HCT116 (cell line): Measurements from ENCODE around the gene CYBA. TPM values are rescaled to one million over a fixed set of nuclear protein-coding genes. Genes with fewer than 3 reads are reported as not detected.

ENCODE experiments used
- ATAC-seq: fragments of 200-7000 bp; cut with Tn5 transposase; 2 replicates; pipeline ENCODE4 v1.9.1; 2020; ENCODE audit warnings: mild to moderate bottlenecking, moderate library complexity
- BruUV-seq: library from RNA; stranded (reverse); fragments of 400-500 nt; replicated peaks from 2 replicates; lab custom pipeline; 2021; lab: Mats Ljungman, UMichigan
- CTCF ChIA-PET: fragments of 300-600 bp; sonication (Branson Sonifier 250); formaldehyde crosslinking; loops from one replicate; lab custom pipeline; 2021; ENCODE audit warnings: antibody characterized with exemption; lab: Charles Lee
- POLR2A ChIA-PET: fragments of 300-600, 350-600 bp; sonication (Branson Sonifier 250); formaldehyde crosslinking; loops from one replicate; lab custom pipeline; 2021; ENCODE audit warnings: antibody characterized with exemption; lab: Charles Lee
- RAD21 ChIA-PET, 2 experiments: fragments of 300-600 bp; sonication (Branson Sonifier 250); formaldehyde crosslinking; loops; one replicate each; lab custom pipeline; 2023; ENCODE audit warnings: low total read pairs in 2 of 2; ENCODE audit not compliant: uncharacterized antibody in 2 of 2, unreplicated experiment in 2 of 2, low non-redundant PET in 1 of 2; lab: Charles Lee
- DNase-seq: peaks from one replicate; pipeline ENCODE4 v3.0.0-alpha.2; 2010; ENCODE audit warnings: low read depth, low spot score
- H2AFZ ChIP-seq: fragments of 200-600 bp; shearing (Covaris generic), sonication (generic); 2 replicates; pipeline ENCODE4 v1.6.1; 2017; ENCODE audit warnings: low read depth, mixed run types, mixed read lengths, antibody characterized with exemption, low read length; ENCODE audit not compliant: poor library complexity, severe bottlenecking
- H3K27ac ChIP-seq: 2 replicates; pipeline ENCODE4 v1.5.1; 2012; ENCODE audit warnings: low read depth, low read length
- H3K27me3 ChIP-seq: fragments of 200-600 bp; sonication (generic); 2 replicates; pipeline ENCODE4 v1.6.1; 2016; ENCODE audit warnings: mixed run types, low read length, mixed read lengths; ENCODE audit not compliant: insufficient read depth
- H3K36me3 ChIP-seq, 2 experiments: fragments of 200-500 bp in 1 of 2; fragments of 200-600 bp in 1 of 2; sonication (Bioruptor generic) in 1 of 2; sonication (generic) in 1 of 2; 2 replicates each; pipeline versions ENCODE4 v1.5.1 to v1.6.1; 2014 to 2016; ENCODE audit warnings: low read length in 2 of 2, inconsistent platforms in 1 of 2, mixed read lengths in 1 of 2, mixed run types in 1 of 2; ENCODE audit not compliant: insufficient read depth in 2 of 2, control insufficient read depth in 1 of 2
- H3K4me1 ChIP-seq, 2 experiments: fragments of 200-600 bp in 1 of 2; sonication (generic) in 1 of 2; 2 replicates each; pipeline versions ENCODE4 v1.5.1 to v1.6.1; 2012 to 2017; ENCODE audit warnings: low read length in 2 of 2, inconsistent platforms in 1 of 2, mild to moderate bottlenecking in 1 of 2, mixed read lengths in 1 of 2, mixed run types in 1 of 2, moderate library complexity in 1 of 2; ENCODE audit not compliant: insufficient read depth in 2 of 2, control insufficient read depth in 1 of 2
- H3K4me2 ChIP-seq: fragments of 200-600 bp; sonication (generic); 2 replicates; pipeline ENCODE4 v1.6.1; 2017; ENCODE audit warnings: mixed run types, low read length, mixed read lengths
- H3K4me3 ChIP-seq, 2 experiments: fragments of 200-600 bp in 1 of 2; sonication (generic) in 1 of 2; replicated peaks in 1 of 2; 2 replicates each; pipeline ENCODE4 v1.5.1; 2011 to 2016; ENCODE audit warnings: low read length in 2 of 2, control low read depth in 1 of 2, low read depth in 1 of 2, mild to moderate bottlenecking in 1 of 2, mixed read lengths in 1 of 2, mixed run types in 1 of 2
- H3K79me2 ChIP-seq: fragments of 200-600 bp; sonication (generic); 2 replicates; pipeline ENCODE4 v1.6.1; 2017; ENCODE audit warnings: mild to moderate bottlenecking, mixed run types, low read length, moderate library complexity, mixed read lengths; ENCODE audit not compliant: insufficient read depth
- H3K9ac ChIP-seq: fragments of 200-600 bp; sonication (generic); 2 replicates; pipeline ENCODE4 v1.6.1; 2016; ENCODE audit warnings: low read length, mixed read lengths
- H3K9me2 ChIP-seq: fragments of 200-600 bp; sonication (generic), shearing (Covaris generic); 2 replicates; pipeline ENCODE4 v1.6.1; 2017; ENCODE audit warnings: mixed run types, mild to moderate bottlenecking, moderate library complexity; ENCODE audit not compliant: insufficient read depth
- H3K9me3 ChIP-seq, 2 experiments: fragments of 200-500 bp in 1 of 2; fragments of 200-600 bp in 1 of 2; sonication (Bioruptor generic) in 1 of 2; sonication (generic) in 1 of 2; 2 replicates each; pipeline ENCODE4 v1.6.1; 2014 to 2017; ENCODE audit warnings: low read length in 2 of 2, mixed read lengths in 2 of 2, inconsistent platforms in 1 of 2, low read depth in 1 of 2, mild to moderate bottlenecking in 1 of 2, mixed run types in 1 of 2, moderate library complexity in 1 of 2; ENCODE audit not compliant: control insufficient read depth in 1 of 2, insufficient read depth in 1 of 2
- H4K20me1 ChIP-seq: fragments of 200-600 bp; sonication (generic), shearing (Covaris generic); 2 replicates; pipeline ENCODE4 v1.6.1; 2017; ENCODE audit warnings: mixed run types, mild to moderate bottlenecking, moderate library complexity; ENCODE audit not compliant: insufficient read depth
- CTCF ChIP-seq, 3 experiments: fragments of 200-600 bp in 1 of 3; sonication (generic) in 1 of 3; IDR thresholded peaks in 2 of 3; conservative IDR thresholded peaks in 1 of 3; 2 replicates each; pipeline ENCODE4 v1.5.1; 2012 to 2017; ENCODE audit warnings: low read depth in 2 of 3, low read length in 2 of 3, antibody characterized with exemption in 1 of 3, borderline replicate concordance in 1 of 3, control low read depth in 1 of 3, mild to moderate bottlenecking in 1 of 3, mixed read lengths in 1 of 3, mixed run types in 1 of 3, moderate library complexity in 1 of 3; ENCODE audit not compliant: insufficient read depth in 1 of 3
- EGR1 ChIP-seq: IDR thresholded peaks from 2 replicates; pipeline ENCODE4 v1.6.1; 2012; ENCODE audit warnings: low read depth
- ELF1 ChIP-seq: IDR thresholded peaks from 2 replicates; pipeline ENCODE4 v1.6.1; 2012; ENCODE audit warnings: low read depth, borderline replicate concordance
- FOSL1 ChIP-seq: IDR thresholded peaks from 2 replicates; pipeline ENCODE4 v1.6.1; 2012; ENCODE audit warnings: low read depth
- JUND ChIP-seq: IDR thresholded peaks from 2 replicates; pipeline ENCODE4 v1.6.1; 2012
- POLR2A ChIP-seq: IDR thresholded peaks from 2 replicates; pipeline ENCODE4 v1.7.0; 2011; ENCODE audit warnings: borderline replicate concordance; ENCODE audit not compliant: insufficient read depth, insufficient read length; ENCODE audit errors: extremely low read depth
- RAD21 ChIP-seq: IDR thresholded peaks from 2 replicates; pipeline ENCODE4 v1.6.1; 2012; ENCODE audit warnings: low read depth, mild to moderate bottlenecking
- REST ChIP-seq: IDR thresholded peaks from 2 replicates; pipeline ENCODE4 v1.6.1; 2012; ENCODE audit warnings: low read depth
- SIN3A ChIP-seq: IDR thresholded peaks from 2 replicates; pipeline ENCODE4 v1.6.1; 2012; ENCODE audit warnings: low read depth
- SRF ChIP-seq: IDR thresholded peaks from 2 replicates; pipeline ENCODE4 v1.6.1; 2012; ENCODE audit warnings: low read depth
- TCF7L2 ChIP-seq: IDR thresholded peaks from 2 replicates; pipeline ENCODE4 v1.7.0; 2011; ENCODE audit warnings: borderline replicate concordance, inconsistent platforms; ENCODE audit not compliant: insufficient read depth, insufficient read length; ENCODE audit errors: extremely low read depth
- YY1 ChIP-seq: IDR thresholded peaks from 2 replicates; pipeline ENCODE4 v1.6.1; 2011; ENCODE audit warnings: low read length, low read depth, moderate library complexity, mild to moderate bottlenecking; ENCODE audit not compliant: insufficient replicate concordance; ENCODE audit errors: extremely low read depth
- ZBTB33 ChIP-seq: IDR thresholded peaks from 2 replicates; pipeline ENCODE4 v1.6.1; 2011; ENCODE audit warnings: mild to moderate bottlenecking, low read length, moderate library complexity; ENCODE audit not compliant: insufficient replicate concordance; ENCODE audit errors: extremely low read depth
- ZNF274 ChIP-seq: fragments of 200-500 bp; sonication (Bioruptor generic); IDR thresholded peaks from 2 replicates; pipeline ENCODE4 v1.6.1; 2014; ENCODE audit warnings: mild to moderate bottlenecking, low read depth, low read length, inconsistent platforms
- intact Hi-C: fragments of 100-400 bp; cut with micrococcal nuclease; formaldehyde crosslinking; loops from 2 replicates; pipeline ENCODE4 v1.10.0; 2022
- total RNA-seq: library from RNA; stranded (reverse); gene quantifications from one replicate; pipeline ENCODE4 v1.2.1, GENCODE V29; 2021; ENCODE audit not compliant: unreplicated experiment

The CYBA gene
- total RNA-seq, 1 experiment from 2014 or later, result 321 TPM

- Histone ChIP-seq H3K9ac (no peak overlapping the region), H3K9me3 (no peaks in the 10 kb centered on the region), H3K4me1 (peaks cover 4 to 21% of the 10 kb centered on the region in 2 experiments; a peak in 3 of 4 replicates), H2AFZ (no peak overlapping the region), H3K27ac (no peak overlapping the region), H3K79me2 (peaks cover 36% of the 10 kb centered on the region), H3K36me3 (peaks cover 4% of the 10 kb centered on the region in 2 experiments; a peak in 1 of 4 replicates), H4K20me1 (no peaks in the 10 kb centered on the region), H3K27me3 (no peaks in the 10 kb centered on the region), H3K9me2 (no peaks in the 10 kb centered on the region), H3K4me3 (no peak overlapping the region), H3K4me2 (no peak overlapping the region)
- ChIA-PET RAD21 (interaction anchor here in 1 of 2 experiments (0.7 kb wide), 1 partner anchor 43 kb away, joined by 4 read pairs; no protein-coding TSS in a partner anchor), POLR2A (no interaction called here), CTCF (no interaction called here)
- BruUV-seq, result no TSS peak
- TF ChIP-seq TCF7L2 (no peak), JUND (no peak), POLR2A (no peak), CTCF (IDR thresholded peaks at IDR 0.05 in 2 of 3, conservative IDR thresholded peaks at IDR 0.05 in 1 of 3; ENCODE audit: borderline replicate concordance in 1 of 3, insufficient read depth in 1 of 3, low read depth in 2 of 3, low read length in 2 of 3) (no peak), SRF (no peak), EGR1 (no peak), REST (no peak), FOSL1 (no peak), ZBTB33 (no peak), RAD21 (no peak), YY1 (no peak), SIN3A (no peak), ELF1 (no peak), ZNF274 (no peak)
- intact Hi-C loops, result no loop called here
- ATAC-seq, result no peak
- DNase-seq, result no peak
Measured at GRCh38 chr16:88661468-88661867, 10.6 kb upstream of the CYBA start.
